ENCODE measurements around the gene CTXN3.

CTXN3 gene

GRCh38 chr5:127612441-127613141, 36.3 kb upstream of the CTXN3 start:
- Histone ChIP-seq H3K9me3 (ENCODE audit: insufficient read depth, low read length, severe bottlenecking) (no peaks in the 10 kb centered on the region), H3K4me1 (ENCODE audit: insufficient read depth, low read length) (no peaks in the 10 kb centered on the region), H3K27me3 (ENCODE audit: insufficient read depth, low read length, poor library complexity) (no peaks in the 10 kb centered on the region), H3K27ac (ENCODE audit: low read length) (no peak overlapping the region), H3K4me2 (ENCODE audit: insufficient read depth, low read length) (no peak overlapping the region), H3K36me3 (ENCODE audit: insufficient read depth, low read length) (no peaks in the 10 kb centered on the region), H2AFZ (ENCODE audit: low read depth, low read length) (no peak overlapping the region), H3K4me3 (ENCODE audit: low read depth in 1 of 2, low read length in 2 of 2) (no peak overlapping the region), H3K79me2 (ENCODE audit: insufficient read depth, low read length) (no peaks in the 10 kb centered on the region), H4K20me1 (ENCODE audit: insufficient read depth, low read length) (no peaks in the 10 kb centered on the region), H3K9ac (ENCODE audit: low read depth, low read length) (no peak overlapping the region)
- TF ChIP-seq EZH2 (IDR thresholded peaks at IDR 0.05; ENCODE audit: borderline replicate concordance, low read depth, low read length, severe bottlenecking) (no peak), CTCF (IDR thresholded peaks at IDR 0.05; ENCODE audit: borderline replicate concordance, extremely low read depth, low read length, poor library complexity, severe bottlenecking) (no peak)
- no peak for DNase-seq
- ATAC-seq (ENCODE audit: insufficient read depth, low read depth): no peak

GRCh38 chr5:127615916-127616315, 33.0 kb upstream of the CTXN3 start:
- H3K36me3 ChIP-seq (ENCODE audit: insufficient read depth, low read length): no peaks in the 10 kb centered on the region
- DNase-seq: no peak

GRCh38 chr5:127619908-127620479, 28.9 kb upstream of the CTXN3 start:
- Histone ChIP-seq H3K4me2 (ENCODE audit: insufficient read depth, low read length) (no peak overlapping the region), H3K4me1 (ENCODE audit: insufficient read depth, low read length) (no peaks in the 10 kb centered on the region), H3K9me3 (ENCODE audit: insufficient read depth, low read length, severe bottlenecking) (no peaks in the 10 kb centered on the region), H3K9ac (ENCODE audit: low read depth, low read length) (no peak overlapping the region), H2AFZ (ENCODE audit: low read depth, low read length) (no peak overlapping the region), H3K79me2 (ENCODE audit: insufficient read depth, low read length) (no peaks in the 10 kb centered on the region), H3K36me3 (ENCODE audit: insufficient read depth, low read length) (no peaks in the 10 kb centered on the region), H3K4me3 (ENCODE audit: low read depth in 1 of 2, low read length in 2 of 2) (no peak overlapping the region), H3K27me3 (ENCODE audit: insufficient read depth, low read length, poor library complexity) (no peaks in the 10 kb centered on the region), H3K27ac (ENCODE audit: low read length) (no peak overlapping the region), H4K20me1 (ENCODE audit: insufficient read depth, low read length) (no peaks in the 10 kb centered on the region)
- ATAC-seq (ENCODE audit: insufficient read depth, low read depth) (no peak), DNase-seq (no peak)
- TF ChIP-seq EZH2 (IDR thresholded peaks at IDR 0.05; ENCODE audit: borderline replicate concordance, low read depth, low read length, severe bottlenecking) (no peak), CTCF (IDR thresholded peaks at IDR 0.05; ENCODE audit: borderline replicate concordance, extremely low read depth, low read length, poor library complexity, severe bottlenecking) (no peak)

More at GRCh38 chr5:127615916-127616315, 33.0 kb upstream of the CTXN3 start:
- no peak overlapping the region for H3K9ac ChIP-seq (ENCODE audit: low read depth, low read length)
- H3K79me2 ChIP-seq (ENCODE audit: insufficient read depth, low read length): no peaks in the 10 kb centered on the region
- no peak overlapping the region for H3K27ac ChIP-seq (ENCODE audit: low read length)
- H3K4me1 ChIP-seq (ENCODE audit: insufficient read depth, low read length): no peaks in the 10 kb centered on the region
- no peaks in the 10 kb centered on the region for H3K9me3 ChIP-seq (ENCODE audit: insufficient read depth, low read length, severe bottlenecking)
- no peak overlapping the region for H2AFZ ChIP-seq (ENCODE audit: low read depth, low read length)
- TF ChIP-seq EZH2 (IDR thresholded peaks at IDR 0.05; ENCODE audit: borderline replicate concordance, low read depth, low read length, severe bottlenecking) (no peak), CTCF (IDR thresholded peaks at IDR 0.05; ENCODE audit: borderline replicate concordance, extremely low read depth, low read length, poor library complexity, severe bottlenecking) (no peak)
- no peaks in the 10 kb centered on the region for H4K20me1 ChIP-seq (ENCODE audit: insufficient read depth, low read length)
- H3K4me3 ChIP-seq (ENCODE audit: low read depth in 1 of 2, low read length in 2 of 2): no peak overlapping the region
- H3K27me3 ChIP-seq (ENCODE audit: insufficient read depth, low read length, poor library complexity): no peaks in the 10 kb centered on the region
- no peak overlapping the region for H3K4me2 ChIP-seq (ENCODE audit: insufficient read depth, low read length)
- no peak for ATAC-seq (ENCODE audit: insufficient read depth, low read depth)
